HG02981 (cell line): ENCODE results near the gene SLCO3A1.

Experiments used
- ATAC-seq: cut with Tn5 transposase; IDR thresholded peaks from one replicate; pipeline ENCODE4 v1.9.1; 2021; ENCODE audit warnings: mild to moderate bottlenecking, moderate library complexity; ENCODE audit not compliant: unreplicated experiment

SLCO3A1 gene

DNA sequence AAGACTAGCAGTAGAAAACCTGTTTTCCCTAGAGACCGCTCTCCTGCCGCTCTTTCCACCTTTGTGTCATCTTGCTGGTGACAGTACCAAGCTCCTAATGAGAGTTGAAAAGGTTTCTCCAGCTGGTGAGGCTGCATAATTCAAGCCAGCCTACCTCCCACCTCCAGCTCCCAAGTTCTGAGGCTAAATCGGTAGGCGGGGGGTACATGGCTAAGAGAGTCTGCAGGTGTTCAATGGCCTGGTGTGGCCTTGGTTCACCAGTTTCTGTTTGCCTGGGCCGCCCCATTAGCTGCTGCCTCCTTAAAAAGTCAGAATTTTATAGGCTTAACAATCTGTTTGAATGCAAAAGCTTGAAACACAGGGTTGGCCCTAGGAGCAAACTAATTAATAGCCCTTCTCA, 262.8 kb downstream of the SLCO3A1 start:
- no peak for ATAC-seq

DNA sequence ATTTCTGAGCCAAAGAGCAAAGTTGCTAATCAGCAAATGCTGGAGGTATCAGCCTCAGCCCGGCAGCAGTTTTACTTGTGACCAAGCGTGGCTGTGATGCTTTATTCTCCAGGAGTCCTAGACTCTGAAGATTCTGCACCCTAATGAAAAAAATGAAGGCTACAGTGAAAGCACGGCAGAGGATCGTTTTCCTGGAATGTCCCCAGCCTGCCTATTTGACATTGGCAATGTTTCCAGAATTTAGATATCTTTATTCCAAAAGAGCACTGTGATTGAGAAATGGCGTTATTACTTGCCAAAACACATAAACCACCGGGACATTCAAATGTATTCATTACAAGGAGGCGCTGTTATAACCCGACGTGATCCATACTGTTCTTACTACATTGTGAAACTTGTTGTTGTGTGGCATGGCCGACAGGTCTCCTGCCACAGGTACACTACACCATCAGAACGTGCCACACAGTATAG, 263.8 kb downstream of the SLCO3A1 start:
- no peak for ATAC-seq

DNA sequence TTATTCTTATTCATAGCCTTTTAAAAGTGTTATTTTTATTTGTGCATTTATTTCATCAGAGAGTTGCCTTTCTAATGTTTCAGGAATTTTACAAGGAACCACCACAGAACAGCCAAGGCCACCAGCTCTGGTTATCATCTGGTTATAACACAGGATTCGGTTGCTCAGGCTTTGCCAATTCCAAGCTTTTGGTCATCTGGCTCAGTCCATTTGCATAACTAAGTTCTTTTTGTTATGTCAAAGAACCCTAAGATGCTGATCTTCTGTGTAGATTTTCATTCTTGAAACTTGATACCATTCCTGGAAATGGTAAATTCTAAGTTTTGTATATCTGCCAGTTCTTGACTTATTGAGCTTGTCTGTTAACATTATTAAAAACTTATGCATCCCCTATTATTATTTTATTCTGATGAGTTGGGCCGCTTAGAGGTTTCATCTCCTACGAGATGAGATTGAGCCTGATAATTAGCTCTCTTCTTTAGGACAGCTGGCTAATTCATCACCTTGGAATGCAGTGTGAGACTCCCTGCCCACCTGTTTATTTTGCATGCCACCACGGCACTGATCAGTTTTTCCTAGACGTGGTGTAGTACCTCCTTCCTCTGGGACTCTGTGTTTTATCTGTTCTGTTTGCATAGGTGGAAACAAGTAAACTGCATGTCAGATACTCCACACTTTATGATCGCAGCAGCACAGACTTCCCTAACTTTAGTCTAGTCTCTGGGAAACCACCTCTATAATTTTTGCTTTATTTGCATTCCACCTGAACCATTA, 264.8 kb downstream of the SLCO3A1 start:
- no peak for ATAC-seq

DNA sequence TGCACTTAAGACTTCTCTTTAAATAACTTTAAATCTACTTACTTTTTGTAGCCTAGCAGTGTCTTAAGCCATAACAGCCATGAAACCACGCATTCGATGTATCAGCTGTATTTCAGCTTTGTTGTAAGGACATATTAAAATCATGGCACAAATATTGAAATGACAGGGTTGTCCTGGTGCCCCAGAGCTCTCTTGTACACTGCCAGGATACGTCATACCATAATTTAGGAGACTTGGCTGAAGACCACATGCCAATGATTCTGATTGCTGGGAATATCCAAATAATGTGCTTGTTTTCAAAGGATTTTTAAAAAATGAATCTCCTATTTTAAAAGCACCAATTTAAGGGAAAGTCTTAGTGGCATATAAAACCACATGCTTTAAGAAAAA, 265.4 kb downstream of the SLCO3A1 start:
- no peak for ATAC-seq

DNA sequence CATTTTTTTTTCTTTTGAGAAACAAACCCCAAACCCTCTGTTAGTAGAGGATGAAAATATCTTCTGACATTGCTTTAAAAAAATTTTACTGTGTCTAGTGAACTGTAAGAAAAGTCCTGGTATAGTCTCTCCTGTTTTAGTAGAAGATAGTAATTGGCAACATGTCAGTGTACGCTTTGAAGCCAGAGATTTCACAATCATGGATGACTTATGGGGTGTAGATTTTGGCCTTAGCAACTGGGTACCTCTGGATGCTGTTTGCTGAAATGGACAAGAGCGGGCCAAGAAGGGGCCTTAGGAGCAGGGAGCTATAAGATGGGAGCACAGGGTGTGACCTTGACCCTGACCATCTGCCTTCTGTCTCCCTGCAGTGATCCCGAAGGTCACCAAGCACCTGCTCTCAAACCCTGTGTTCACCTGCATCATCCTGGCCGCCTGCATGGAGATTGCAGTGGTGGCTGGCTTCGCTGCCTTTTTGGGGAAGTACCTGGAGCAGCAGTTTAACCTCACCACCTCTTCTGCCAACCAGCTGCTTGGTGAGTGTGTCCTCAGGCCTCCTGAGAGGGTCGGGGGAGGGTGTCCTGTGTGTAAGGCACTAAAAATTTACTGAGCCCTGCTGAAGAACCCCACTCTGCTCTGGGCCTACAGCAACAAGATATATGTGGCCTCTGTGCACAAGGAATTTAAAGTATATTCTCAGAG, 266.7 kb downstream of the SLCO3A1 start:
- ATAC-seq = no peak

DNA sequence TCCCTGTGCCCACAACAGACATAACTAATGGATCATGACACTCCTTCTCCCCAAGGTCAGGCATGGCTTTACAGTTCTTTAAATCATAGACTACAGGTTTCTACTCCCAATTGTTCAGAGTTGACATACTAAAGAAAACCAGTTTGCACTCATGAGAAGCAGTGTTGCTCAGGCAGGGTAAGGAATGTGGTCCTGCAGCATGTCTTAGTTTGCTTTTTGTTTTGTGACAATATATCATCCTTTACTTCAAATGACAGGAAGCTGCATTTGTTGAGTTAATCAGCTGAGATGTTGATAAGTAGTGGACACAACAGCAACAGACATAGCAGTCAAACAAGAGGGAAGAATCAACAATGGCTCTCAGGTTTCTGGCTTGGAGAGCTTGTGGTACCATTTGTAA, 267.5 kb downstream of the SLCO3A1 start:
- no peak for ATAC-seq

DNA sequence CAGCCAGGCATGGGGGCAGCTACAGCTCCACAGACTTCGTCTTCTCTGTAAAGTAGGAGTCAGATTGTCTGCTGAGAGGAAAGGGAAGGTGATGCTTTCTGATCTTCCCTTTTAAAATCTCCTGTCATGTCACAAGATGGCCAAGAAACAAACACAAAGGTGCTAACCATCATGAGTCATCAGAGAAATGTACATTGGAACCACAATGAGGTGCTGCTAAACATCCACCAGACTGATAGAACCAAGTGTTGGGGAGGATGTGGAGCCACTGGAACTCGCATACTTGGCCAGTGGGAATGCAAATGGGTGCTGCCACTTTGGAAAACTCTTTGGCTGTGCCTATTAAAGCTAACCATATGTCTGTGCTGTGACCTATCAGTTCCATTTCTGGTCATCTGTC, 268.8 kb downstream of the SLCO3A1 start:
- ATAC-seq = no peak

DNA sequence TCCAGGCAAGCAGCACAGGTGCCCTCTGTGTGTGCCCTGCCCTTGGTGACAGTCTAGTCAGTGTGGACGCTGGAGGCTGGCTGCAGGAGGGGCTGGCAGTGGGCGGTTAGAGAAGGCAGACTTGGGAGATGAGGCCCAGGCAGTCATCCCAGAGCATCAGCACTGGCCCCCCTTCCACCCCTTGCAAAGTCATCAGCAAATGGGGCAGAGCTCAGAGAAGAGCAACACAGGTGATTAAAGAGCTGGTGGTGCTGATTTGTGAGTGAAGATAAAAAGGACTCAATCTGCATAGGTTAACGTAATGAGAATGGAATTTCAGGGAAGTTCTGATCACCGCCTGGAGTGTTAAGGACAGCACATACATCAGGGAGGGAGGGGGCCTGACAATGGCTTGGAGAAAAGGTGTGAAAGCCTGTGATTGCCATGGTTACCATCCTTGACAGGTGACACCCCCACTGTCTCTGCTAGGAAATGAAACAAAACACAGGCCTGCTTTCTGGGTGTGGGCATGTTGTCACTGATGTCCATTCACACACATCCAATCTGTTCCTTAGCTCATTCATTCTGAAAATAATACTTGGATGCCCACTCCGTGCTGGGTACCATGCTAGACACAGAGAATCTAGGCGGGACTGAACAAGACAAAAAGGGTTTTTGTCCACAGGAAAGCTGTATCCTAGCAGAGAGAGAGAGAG, 270.6 kb downstream of the SLCO3A1 start:
- no peak for ATAC-seq

DNA sequence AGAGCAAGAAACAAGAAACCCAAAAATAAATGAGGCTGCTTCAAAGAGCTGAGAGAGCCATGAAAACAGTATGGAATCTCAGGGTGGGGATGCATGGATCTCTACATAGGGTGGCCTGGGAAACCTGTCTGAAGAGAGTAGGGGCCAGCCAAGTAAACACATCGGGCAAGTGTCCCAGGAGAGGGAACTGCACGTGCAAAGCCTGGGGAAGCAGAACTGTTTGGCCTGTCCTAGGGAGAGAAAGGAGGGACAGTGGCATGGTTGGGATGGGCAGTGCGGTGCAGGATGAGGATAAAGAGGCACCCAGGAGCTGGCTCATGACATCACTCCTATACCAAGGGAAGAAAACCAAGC, 271.1 kb downstream of the SLCO3A1 start:
- no peak for ATAC-seq

DNA sequence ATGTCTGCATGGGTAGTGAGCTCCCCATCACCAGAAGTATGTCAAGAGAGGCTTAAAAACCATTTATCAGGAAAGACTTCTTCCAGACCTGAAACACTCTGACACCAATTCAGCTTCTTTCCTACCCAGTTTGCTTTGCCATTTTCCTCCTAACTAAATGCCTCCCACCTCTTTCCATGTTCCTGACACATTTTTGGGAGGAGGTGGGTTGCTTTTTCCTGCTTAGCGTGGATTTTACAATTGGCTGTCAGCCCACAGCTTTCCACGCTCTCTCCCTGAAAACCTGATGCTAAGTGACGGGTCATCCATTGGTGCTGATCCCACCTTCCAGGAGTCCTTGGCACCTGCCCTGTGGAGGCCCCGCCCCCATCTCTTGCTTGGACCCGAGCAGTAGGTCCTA, 275.3 kb downstream of the SLCO3A1 start:
- no peak for ATAC-seq

DNA sequence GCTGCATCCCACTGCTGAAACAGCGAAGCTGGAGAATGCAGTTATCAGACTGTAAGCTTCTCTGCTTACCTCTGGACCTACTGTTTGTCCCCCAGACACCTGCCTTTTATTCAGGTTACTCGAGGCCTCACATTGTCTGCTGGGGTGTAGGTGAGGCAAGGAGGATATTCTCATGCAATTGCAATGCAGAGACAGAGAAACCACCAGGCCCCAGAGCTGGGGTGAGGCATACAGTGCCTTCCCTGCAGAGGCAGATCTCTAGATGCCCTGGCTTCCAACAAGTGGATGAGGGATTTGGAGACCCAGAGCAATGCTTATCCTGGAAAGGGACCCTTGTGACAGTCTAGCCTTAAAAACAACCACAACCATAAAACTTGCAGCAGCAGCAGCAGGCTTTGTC, 276.7 kb downstream of the SLCO3A1 start:
- ATAC-seq = no peak

DNA sequence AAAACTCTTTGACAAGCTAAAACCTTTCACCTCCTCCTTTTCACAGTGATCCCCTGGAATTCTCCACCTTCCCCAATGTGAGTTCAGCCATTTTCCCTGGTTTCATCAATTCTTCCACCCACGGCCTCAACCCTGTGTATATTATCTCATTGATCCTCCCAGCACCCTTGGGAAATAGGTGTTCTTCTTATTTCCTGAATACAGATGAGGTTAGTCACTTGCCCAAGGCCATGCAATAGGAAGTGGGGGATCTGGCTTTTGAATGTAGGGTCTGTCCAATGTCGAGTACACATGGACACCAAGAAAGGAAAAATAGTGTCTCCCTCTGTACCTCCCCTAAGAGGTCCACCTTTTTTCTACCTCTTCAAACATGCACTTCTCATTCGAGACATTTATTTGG, 277.4 kb downstream of the SLCO3A1 start:
- ATAC-seq = no peak

DNA sequence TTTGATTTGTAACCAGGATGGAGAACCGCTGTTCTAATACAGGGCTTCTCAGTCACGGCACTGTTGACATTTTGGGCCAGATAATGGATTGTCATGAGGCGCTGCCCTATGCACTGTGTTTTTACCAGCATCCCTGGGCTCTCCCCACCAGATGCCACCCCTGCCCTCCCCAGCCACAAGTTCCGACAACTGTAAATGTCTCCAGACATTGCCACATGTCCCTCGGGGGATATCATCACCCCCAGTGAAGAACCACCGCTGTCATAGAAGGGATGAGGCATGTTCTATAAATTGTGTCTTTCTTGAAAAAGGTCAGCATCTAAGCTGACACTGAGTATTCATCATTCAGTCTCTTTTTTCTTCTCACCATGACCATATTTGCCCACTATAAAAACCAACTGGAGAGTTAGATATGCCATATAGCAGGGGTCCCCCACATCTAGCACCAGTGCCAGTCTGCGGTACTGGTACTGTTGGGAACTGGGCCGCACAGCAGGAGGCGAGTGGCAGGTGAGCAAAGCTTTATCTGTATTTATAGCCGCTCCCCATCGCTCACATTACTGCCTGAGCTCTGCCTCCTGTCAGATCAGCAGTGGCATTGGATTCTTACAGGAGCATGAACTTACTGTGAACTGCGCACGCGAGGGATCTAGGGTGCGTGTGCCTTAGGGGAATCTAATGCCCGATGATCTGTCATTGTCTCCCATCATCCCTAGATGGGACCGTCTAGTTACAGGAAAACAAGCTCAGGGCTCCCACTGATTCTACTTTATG, 279.7 kb downstream of the SLCO3A1 start:
- no peak for ATAC-seq

DNA sequence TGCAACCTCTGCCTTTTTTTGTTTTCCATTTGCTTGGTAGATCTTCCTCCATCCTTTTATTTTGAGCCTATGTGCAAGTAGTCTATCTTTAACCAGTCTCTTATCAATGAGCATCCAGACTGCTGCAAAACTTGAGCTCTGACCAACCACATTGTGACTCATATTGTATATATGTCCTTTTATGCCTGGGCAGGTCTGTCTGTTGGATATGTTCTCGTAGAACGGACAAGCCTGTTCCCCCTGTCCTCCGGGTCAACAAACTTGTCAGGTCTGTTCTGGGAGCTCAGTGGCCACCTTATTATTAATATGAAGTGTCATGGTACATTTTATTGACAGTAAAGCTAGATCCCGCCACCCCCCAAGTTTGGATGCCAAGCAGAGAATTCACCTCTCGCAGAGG, 287.3 kb downstream of the SLCO3A1 start:
- ATAC-seq = no peak

DNA sequence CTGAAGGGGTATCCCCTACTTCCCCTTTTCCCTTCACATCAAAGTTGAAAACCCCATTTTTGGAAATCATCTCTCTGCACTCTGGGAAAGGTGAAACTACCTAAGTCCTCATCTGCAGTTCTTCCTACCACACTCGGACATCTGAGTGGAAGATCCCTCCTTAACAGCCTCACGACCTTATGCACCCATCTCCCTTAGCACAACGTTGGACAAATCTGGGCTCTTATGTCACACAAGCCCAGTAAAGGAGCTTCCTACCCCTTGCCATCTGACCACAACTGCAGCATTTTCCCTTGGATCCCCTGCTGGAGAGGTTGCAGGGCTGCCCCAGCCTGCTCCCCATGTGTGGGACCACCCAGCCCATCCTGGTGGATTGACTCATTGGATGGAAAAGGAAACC, 288.1 kb downstream of the SLCO3A1 start:
- ATAC-seq = no peak

DNA sequence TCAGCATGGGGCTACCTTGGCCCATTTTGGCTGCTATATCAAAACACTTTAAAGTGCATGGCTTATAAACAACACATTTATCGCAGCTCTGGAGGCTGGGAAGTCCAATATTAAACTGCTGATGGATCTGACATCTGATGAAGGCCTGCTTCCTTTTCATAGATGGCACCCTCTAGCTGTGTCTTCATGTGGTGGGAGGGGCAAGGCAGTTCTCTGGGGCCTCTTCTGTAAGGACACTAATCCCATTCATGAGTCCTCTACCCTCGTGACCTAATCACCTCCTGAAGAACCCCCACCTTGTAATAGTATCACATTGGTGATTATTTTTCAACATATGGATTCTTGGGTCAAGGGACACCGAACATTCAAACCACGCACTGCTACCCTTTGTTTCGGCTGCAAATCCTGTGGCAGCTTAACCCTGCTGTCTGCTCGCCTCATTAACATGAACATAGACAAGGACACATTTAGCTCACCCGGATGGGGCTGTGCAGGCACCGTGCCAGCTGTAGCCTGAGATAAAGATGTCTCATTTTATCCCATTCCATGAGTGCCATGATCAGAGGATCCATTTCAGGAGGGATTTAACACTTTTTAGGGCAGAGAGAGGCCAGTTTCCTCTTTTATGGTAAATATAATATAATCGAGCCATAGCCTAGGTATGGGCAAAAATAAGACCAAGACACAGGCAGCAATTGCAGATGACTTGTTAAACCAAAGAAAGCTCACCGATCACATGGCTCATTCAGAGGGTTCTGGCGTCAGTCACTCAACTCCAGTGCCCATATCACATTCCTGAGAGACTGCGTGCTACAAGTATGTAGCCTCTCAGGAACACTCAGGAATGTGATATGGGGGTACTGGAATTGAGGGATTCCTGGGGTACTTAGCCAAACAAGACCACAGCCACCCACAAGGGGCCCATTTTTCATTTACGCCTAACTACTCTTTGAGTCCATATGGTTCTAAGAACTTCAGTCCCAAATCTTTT, 289.0 kb downstream of the SLCO3A1 start:
- ATAC-seq = no peak

DNA sequence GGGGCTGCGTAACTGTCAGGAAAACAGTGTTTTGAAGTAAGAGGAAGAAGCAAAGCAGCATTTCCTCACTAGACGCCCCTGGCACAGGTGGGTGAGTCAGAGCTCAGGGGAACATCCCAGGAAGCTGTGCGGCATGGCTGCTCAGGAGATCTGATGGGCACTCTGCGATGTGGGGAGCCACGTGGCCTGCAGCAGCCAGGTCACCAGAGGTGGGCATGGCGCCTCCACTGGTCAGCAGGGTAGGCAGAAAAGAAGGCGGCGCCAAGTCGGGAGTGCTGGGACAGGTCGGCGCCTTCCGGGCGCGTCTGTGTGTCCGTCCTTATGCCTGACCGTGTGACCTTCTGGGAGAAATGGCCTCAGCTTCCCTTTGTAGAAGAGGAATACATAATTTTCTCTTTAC, 290.3 kb downstream of the SLCO3A1 start:
- no peak for ATAC-seq

DNA sequence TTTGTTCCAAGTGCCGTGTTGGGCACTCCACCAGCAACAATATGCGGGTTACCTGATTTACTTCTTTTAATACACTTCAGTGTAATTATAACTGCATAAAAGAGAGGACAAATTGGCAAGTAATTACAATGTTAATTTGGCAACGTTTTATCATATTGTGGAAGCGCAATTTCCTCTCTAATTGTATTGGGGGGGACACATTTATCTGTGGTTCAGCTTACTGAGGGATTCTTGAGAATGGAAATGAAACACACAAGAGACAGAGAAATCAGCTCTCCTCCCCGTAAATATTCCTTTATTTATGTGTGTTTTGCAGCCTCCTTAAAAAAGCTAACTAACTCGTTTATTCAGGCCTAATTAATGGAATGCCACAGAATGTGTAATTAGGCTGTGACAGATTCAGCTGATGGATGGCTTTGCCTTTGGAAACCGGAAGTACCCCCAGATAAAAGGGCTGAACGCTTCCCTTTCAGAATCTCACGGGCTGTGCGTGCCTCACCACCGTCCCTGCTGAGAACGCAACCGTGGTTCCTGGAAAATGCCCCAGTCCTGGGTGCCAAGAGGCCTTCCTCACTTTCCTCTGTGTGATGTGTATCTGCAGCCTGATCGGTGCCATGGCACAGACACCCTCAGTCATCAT, 293.1 kb downstream of the SLCO3A1 start:
- ATAC-seq = no peak

DNA sequence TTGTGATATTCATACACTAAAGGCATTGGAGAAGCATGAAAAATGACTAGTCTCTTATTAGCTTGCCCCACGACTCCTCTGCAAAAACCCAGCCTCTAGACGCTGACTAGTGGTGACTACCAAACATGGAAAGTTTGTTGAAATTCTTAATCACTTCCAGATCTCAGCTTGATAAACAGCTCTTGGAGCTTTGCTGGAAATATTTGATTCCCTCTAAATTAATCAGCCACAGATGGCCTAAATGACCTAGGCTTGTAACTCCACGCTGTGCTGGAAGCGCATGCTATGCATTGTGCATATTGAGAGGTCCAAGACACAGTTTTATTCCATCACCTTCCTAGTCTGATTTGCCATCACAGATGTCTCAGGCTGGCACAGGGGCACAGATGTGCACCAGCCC, 295.5 kb downstream of the SLCO3A1 start:
- ATAC-seq = no peak

DNA sequence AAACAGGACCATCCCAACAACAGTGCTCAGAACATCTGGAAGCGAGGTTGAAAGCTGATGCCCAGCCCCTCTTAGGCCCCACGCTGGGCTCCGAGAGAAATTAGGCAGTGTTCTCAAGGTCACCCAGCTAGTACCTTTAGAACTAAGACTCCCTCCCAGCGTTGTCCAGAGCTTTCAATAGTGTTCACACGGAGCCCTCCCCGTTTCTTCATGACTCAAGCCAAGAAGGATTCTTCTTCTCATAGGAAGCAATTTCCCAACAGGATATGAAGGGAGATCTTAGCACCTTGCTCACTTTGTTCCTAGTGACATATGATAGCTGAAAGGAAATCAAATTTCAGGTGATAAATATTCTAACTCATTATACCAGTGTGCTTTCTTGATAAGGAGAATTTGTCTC, 296.0 kb downstream of the SLCO3A1 start:
- ATAC-seq = no peak
